HG02642 (cell line): ENCODE data around the gene PRKCZ.
"Not testable (repeated sequence)": the region's sequence is repeated elsewhere in the genome, so short reads cannot be mapped to it uniquely, and the experiment has no call there.

ENCODE experiments used
- ATAC-seq: cut with Tn5 transposase; IDR thresholded peaks from one replicate; pipeline ENCODE4 v1.9.1; 2021; ENCODE audit warnings: mild to moderate bottlenecking; ENCODE audit not compliant: unreplicated experiment, poor library complexity

The PRKCZ gene

DNA sequence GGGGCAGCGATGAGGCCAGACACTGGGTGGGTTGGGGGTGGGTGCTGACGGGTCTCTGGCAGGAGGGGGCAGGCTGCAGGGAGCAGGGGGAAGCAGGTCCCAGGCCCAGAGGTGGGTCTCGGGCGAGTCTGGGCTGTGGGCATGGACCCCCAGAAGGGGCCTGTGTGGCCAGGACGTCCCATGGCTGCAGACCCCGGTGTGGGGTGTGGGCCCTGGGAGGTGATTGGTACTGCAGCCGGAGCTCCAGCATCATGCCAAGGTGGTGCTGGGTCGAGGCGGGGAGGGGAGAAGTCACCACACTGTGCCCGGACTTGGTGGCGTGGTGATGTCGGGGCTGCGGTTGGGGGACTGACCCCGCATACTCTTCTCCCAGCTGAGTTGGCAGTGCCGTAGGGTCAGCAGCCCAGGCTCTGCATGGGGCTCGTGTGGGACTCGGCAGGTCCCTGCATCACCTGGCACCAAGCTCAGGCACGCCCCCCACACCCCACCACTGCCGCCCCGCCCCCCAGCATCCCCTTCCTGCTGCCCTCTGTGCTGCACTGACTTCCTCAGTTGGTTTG lies 31.2 kb downstream of the PRKCZ start:
- ATAC-seq: no peak

- no peak for ATAC-seq
Observed at GRCh38 chr1:2082064-2082463, 31.9 kb downstream of the PRKCZ start.

DNA sequence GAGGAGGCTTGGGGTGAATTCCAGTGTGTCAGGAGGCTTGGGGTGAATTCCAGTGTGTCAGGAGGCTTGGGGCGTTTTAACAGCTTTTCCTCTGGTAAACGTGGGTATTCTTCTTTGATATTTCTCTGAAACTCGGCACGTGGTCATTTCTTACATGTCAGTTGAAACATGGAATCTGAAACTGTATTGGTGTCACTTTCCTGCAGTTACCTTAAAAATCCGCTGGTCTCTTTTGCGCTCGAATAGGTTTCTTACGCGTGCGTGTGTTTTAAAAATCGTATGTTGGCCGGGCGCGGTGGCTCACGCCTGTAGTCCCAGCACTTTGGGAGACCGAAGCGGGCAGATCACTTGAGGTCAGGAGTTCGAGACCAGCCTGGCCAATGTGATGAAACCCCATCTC lies 33.5 kb downstream of the PRKCZ start:
- ATAC-seq: no peak

DNA sequence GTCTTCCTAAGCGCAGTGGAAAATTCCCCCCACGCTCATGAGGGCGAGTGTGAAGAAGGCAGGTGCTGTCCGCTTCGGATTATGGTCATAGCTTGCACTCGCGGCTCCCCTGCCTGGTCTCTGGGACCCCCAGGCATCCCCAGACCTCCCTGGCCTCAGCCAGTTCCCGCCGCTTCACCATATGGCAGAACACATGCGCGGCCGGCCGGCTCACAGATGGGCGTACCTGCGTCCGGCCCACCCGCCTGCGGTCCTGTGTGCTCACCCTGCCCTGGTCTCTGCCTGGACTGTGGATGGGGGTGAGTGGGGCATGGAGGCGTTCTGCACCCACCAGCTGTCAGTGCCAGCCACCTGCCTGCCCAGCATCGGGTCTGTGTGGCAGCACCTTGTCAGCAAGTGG lies 34.1 kb downstream of the PRKCZ start:
- no peak for ATAC-seq

- no peak for ATAC-seq
Observed at GRCh38 chr1:2085080-2085479, 34.9 kb downstream of the PRKCZ start.

- no peak for ATAC-seq
Observed at GRCh38 chr1:2086446-2087078, 36.4 kb downstream of the PRKCZ start.

GRCh38 chr1:2087766-2088165 lies 37.6 kb downstream of the PRKCZ start:
- ATAC-seq: no peak

DNA sequence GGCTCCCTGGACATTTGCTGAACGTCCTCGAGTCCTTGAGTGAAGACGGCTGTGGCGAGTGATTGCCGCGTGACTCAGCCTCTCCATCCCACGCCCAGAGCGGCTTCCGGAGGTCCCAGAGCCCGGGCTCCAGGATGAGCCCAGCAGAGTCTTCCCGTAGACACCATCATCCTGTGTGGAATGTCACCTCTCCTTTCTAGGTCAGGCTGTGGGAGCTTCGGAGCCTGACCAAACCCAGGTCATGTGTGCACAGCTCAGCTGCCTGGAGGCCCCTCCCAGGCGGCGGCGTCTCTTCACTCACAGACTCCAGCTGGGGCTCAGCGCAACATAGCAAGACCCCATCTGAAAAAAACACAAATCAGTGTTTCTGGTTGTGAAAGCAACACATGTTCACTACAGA lies 38.2 kb downstream of the PRKCZ start:
- ATAC-seq: no peak

GRCh38 chr1:2089051-2089450 lies 38.8 kb downstream of the PRKCZ start:
- no peak for ATAC-seq

- no peak for ATAC-seq
Observed at GRCh38 chr1:2090216-2090890, 40.1 kb downstream of the PRKCZ start.

DNA sequence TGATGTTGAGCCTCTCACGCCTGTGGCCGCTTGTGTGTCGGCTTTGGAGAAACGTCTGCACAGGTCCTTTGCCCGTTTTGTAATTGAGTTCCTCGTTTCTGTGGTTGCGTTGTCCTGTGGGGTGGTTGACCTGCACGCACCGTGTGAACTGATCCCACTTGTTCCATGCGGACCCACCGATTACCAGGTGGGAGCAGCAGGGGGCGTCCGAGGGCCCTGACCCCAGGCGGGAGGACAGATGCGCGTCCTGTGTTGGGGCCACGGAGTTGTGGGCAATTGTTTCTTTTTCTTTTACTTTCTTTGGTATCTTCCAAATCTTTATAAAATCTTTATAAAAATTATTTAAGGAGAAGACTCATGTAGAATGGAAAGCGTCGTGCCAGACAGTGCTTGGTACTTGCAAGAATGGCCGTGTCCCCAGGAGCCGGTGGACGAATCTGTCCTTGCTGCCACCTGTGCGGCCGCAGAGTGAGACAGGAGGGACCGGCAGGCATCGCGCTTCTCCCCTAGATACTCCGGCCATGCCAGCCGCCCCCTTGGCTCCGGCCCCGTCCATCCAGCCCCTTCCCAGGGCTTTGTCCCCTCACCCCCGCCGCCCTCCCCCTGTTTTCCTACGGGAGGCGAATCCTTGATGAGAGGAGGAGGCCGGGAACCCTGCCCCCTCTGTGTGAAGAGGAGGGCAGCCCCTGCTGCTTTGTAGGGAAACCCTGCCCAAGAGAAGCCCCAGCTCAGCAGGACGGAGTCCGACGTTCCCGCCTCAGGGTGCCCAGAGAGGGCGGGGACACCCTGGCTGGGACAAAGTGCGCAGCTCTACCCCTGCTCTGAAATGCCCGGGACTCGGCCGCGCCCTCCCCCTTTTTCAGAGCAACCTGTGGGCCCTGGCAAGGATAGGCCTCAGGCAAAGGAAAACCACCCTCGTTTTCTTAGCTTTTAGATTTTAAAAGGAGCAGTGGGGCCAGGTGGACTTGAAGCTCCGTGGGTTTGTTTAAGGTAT lies 41.7 kb downstream of the PRKCZ start:
- ATAC-seq: no peak

DNA sequence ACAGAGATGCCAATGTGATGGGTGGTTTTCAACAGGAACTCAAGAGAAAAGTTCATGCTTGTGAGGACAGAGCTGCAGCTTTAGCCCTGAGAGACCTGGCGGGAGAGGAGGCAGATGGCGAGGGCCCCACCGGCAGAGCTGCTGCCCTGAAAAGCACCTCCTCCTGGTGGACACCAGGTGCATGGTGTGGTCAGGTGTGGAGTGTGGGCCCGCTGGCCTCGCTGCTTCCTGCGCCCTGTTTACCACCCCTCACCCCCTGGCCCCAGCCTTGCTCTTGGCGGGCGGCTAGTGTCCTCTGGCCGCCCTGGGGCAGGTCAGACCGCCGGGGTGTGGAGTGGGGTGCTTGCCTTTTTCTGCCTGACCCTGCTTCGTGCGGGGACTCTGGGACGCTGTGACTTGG lies 42.8 kb downstream of the PRKCZ start:
- no peak for ATAC-seq

- no peak for ATAC-seq
Observed at GRCh38 chr1:2093636-2094035, 43.4 kb downstream of the PRKCZ start.

DNA sequence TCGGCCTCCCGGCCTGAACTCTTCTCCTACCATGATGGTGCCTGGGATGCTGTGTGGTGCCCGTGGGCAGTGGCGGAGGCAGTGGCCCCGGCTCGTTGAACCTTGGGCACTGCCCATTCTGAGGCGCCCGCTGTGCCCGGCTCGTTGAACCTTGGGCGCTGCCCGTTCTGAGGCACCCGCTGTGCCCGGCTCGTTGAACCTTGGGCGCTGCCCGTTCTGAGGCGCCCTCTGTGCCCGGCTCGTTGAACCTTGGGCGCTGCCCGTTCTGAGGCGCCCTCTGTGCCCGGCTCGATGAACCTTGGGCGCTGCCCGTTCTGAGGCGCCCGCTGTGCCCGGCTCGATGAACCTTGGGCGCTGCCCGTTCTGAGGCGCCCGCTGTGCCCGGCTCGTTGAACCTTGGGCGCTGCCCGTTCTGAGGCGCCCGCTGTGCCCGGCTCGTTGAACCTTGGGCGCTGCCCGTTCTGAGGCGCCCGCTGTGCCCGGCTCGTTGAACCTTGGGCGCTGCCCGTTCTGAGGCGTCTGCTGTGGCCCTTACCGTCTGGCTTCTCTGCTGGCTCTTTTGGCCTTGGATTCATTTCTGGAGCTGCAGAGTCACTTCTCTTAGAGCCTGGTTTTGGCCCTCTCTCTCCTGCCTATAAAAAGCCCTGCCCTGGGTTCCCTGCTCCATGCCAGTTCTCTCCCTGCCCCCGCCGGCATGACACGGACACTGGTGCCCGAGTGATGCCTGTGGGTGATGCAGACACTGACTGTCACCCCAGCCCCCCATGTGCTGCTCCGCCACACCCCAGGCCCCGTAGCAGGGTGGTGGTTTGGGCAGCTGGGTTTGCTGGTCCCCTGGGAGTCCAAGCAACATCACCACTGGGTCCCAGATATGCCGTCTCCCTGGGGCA lies 44.3 kb downstream of the PRKCZ start:
- not testable (repeated sequence) for ATAC-seq

DNA sequence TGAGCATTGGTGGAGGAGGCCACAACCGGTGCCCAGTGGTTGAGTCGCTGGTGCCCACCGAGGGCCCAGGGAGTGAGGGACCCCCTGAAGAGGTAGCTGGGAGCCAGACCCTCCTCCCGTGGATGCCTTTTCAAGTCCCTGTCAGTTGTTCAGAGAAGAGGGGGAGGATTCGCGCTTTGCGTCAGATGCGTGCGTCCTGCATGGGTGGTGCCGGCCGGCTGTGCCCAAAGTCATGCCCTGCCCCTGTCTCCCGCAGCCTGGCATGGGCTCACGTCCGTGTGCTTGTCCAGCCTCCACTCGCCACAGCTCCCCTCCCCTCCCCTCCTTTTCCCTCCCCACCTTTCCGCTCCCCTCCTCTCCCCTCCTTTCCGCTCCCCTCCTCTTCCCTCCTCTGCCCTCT lies 45.2 kb downstream of the PRKCZ start:
- ATAC-seq: no peak

DNA sequence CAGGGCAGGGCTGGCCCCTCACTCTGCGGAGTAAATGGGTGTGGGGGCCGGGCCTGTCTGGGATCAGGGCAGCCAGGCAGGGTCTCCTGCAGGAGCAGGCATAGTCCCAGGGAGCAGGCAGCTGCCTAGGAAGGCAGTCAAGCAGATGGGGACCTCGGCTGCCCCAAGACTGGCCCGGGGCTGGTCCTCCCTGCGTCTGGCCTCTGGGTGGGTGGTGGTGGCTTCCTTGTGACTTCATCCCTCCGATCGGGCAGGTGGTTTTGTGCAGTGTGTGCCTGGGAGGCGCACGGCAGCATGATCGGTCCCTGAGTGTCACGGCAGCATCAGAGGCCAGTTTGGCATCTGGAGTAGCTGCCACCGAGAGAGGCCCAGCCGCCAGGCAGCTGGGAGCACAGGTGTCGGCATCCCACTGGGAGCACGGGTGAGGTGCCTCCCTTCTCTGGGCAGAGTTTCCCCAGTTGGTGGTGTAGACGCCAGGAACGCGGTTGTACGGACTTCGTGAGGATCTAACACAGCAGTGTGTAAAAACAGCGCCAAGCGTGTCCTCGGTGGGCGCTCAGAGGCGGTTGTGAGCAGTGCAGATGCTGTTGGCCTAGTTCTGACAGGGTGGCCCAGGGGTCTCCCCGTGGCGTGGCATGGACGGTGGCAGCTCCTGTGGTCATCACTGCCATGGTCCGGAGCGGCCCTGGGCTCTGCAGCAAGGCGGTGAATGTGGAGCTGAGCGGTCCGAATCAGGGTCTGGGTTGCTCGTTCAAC lies 45.9 kb downstream of the PRKCZ start:
- no peak for ATAC-seq

DNA sequence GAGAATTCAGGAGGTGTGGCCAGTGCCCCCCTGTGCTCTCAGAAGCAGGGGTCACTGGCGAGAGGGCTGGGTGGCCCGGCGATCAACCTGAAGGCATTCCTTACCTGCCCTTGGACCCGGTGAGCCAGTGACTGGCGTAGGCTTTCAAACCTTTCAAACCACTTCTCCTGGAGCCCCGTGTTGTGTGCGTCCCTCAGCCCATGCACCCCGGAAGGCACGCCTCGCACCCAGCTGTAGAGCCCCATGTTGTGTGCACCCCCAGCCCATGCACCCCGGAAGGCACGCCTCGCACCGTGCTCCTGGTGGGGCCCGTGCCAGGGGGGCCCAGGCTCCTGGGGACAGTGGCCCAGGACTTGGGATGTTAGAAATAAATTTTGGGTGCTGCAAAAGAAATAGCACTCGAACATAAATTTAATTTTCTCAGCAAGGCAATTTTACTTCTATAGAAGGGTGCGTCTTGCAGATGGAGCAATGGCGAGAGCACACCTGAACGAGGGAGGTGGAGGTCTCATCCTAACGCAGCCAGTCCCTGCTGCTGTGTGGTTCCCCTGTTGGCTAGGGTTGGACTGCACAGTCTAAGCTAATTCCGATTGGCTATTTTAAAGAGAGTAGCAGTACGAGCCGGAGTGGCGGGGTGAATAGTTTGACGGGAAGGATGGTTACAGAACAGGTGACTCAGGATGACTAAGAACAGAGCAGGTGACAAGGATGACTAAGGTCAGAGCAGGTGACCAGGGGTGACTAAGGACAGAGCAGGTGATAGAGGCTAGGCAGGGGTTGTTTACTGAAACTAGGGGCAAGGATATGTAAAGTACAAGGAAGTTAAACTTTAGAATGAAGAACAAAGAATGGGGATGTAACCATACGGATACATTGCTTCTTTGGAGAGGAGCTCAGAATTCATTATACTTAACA lies 47.4 kb downstream of the PRKCZ start:
- no peak for ATAC-seq

DNA sequence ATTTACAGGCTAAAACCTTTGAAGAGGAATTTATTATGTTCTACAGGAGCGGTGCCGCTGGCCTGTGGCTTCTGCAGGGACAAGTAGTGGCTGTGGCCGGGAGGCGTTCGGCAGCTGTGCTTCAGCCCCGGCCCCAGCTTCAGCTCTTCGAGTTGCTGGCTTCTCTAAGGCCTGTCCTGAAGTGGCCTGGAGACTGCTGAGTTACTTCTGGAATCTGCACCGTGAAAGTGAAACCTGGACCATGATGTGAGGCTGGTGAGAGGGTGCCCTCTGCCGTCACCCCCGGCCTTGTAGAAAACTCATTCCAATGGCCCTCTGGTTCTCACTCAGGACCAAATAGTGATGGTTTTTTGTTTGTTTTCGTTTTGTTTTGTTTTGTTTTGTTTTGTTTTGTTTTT lies 48.1 kb downstream of the PRKCZ start:
- no peak for ATAC-seq
